GM12864 (cell line): ENCODE data around the gene DSCAM.
"Not testable (repeated sequence)": the region's sequence is repeated elsewhere in the genome, so short reads cannot be mapped to it uniquely, and the experiment has no call there.

Experiments
- DNase-seq: peaks from one replicate; pipeline ENCODE4 v3.0.0-alpha.2; 2011; ENCODE audit warnings: low read depth
- H3K4me3 ChIP-seq: 2 replicates; pipeline ENCODE4 v1.5.1; 2011; ENCODE audit warnings: mild to moderate bottlenecking, low read depth, low read length, control low read depth
- TF ChIP-seq, protein P1 (sequence below): IDR thresholded peaks from 2 replicates; pipeline ENCODE4 v1.5.1; 2011; ENCODE audit warnings: low read depth, mild to moderate bottlenecking, moderate library complexity, low read length, control low read depth, inconsistent platforms; ENCODE audit errors: missing control alignments

DSCAM gene

DNA sequence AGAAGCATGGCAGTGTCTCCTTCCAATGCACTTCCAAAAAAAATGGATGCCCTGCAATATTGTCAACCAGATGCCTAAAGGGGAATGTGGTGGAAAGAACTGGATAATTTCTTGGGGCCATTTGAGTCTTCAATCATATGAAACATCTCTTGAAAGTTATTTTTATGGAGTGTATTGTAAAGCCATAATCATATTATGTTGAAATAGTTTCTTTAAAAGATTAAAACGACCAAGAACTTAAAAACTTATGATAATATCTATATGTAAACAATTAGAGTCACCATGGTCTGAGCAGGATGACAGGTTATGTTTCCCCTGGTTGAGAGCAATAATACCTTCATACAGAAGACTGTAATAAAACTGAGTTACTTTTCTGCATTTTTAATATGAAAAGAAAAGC lies 522.6 kb downstream of the DSCAM start:
- TF ChIP-seq, protein P1, sequence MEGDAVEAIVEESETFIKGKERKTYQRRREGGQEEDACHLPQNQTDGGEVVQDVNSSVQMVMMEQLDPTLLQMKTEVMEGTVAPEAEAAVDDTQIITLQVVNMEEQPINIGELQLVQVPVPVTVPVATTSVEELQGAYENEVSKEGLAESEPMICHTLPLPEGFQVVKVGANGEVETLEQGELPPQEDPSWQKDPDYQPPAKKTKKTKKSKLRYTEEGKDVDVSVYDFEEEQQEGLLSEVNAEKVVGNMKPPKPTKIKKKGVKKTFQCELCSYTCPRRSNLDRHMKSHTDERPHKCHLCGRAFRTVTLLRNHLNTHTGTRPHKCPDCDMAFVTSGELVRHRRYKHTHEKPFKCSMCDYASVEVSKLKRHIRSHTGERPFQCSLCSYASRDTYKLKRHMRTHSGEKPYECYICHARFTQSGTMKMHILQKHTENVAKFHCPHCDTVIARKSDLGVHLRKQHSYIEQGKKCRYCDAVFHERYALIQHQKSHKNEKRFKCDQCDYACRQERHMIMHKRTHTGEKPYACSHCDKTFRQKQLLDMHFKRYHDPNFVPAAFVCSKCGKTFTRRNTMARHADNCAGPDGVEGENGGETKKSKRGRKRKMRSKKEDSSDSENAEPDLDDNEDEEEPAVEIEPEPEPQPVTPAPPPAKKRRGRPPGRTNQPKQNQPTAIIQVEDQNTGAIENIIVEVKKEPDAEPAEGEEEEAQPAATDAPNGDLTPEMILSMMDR, result no peak
- DNase-seq, result no peak
- no peak overlapping the region for H3K4me3 ChIP-seq

DNA sequence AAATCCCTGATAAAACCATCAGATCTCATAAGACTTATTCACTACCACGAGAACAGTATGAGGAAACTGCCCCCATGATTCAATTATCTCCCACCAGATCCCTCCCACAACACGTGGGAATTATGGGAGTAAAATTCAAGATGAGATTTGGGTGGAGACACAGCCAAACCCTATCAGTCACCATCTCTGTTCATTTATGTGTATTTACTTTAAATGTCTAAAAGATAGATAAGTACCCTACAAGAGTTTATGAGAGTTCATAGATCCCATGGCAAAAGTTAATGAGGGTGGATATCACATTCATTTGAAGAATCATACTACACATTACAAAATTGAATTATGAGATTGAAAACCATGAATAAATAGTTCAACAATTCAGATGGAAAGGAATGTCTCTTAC lies 526.2 kb downstream of the DSCAM start:
- H3K4me3 ChIP-seq, DNase-seq: not testable (repeated sequence)

DNA sequence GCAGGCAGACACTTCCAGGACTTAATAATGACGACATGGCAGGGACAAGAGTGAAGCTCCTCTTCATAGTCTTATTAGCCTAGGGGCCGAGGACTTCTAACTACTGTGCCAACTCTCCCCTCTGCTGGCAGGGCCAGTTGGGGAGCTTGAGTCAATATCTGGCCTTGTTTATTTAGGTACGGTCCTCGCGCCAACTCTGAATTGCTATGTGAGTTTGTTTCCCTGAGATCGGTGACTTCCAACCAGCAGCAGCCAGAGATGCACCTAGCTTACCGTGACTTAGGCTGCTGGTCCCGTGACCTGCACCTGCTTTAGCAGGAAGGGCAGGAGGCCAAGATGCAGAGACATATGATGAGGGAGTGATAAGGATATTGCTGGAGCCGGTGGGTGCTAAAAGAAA lies 528.6 kb downstream of the DSCAM start:
- TF ChIP-seq, protein P1, result no peak
- DNase-seq, result no peak
- no peak overlapping the region for H3K4me3 ChIP-seq

DNA sequence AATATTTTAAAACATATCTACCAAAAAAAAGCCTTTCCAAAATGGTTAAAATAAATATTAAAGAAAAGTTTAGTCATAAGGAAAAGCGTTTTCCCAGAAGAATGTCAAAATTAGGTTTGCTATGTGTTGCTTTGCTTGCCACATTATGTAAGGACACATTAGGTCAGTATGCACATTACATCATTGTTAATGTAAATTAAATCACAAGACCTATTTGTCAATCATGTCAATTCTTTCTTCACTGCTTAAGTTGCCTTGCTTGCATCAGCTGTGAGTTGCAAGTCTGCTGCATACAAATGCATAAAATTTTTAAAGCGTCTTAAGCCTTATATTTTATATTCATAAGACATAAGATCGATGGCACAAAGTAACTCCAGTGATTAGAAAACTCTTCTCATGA lies 530.9 kb downstream of the DSCAM start:
- DNase-seq, result no peak
- H3K4me3 ChIP-seq, result no peak overlapping the region
- TF ChIP-seq, protein P1, result no peak

DNA sequence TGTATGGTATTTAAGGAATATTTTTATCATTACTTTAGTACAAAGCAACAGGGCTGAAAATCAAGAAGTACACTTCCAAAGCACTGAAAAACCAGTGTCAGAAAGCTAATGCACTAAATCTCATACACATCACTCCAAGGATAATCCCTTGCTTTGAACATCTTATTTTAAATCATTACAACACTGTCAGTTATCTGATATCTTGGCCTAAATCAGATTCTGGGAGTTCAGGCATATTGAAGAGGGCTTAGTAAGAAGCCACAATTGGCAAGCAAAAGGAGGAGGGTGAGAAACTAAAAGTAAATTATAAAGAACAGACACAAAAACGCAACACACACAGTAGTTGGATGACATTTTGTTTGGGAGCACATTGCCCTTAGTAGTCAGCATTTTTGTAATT lies 531.3 kb downstream of the DSCAM start:
- no peak overlapping the region for H3K4me3 ChIP-seq
- no peak for DNase-seq
- TF ChIP-seq, protein P1, result no peak

DNA sequence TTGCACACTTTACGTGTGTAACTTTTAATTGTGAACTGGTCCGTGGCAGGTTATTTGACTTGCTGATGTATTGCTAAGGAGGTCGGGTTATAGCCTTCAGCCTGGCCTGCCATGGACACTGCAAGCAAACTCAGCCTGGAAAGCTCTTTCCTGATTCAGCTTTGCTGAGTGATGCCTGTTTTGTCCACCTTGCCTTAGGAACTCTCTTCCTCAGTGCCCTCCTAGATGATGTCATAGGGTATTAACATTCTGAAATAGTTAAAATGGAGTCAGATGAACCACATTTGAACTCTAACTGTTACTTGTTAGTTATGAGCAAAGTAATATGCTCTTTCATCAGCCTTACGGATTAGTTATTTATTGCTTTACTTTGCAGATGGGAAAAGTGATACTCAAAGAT lies 533.7 kb downstream of the DSCAM start:
- no peak for DNase-seq
- TF ChIP-seq, protein P1, result no peak
- H3K4me3 ChIP-seq, result no peak overlapping the region

DNA sequence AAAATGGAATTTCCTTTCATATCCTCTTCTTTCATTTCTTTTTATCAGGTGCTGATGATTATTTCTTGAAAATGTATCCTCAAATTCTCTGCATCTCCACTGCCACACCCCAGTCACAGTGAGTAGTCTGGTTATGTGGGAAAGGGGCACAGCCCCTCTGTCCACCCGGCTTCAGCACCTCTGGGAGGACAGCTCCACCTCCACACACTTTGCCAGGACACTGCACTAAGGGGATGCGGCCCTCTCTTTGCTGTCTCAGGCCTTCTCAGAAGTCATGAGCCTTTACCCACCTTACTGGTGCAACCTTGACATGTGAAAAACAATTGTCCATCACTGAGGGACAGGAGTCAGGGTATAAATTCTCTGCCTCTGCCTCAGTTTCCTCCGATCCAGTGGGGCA lies 546.7 kb downstream of the DSCAM start:
- no peak for DNase-seq
- no peak overlapping the region for H3K4me3 ChIP-seq
- TF ChIP-seq, protein P1, result no peak

DNA sequence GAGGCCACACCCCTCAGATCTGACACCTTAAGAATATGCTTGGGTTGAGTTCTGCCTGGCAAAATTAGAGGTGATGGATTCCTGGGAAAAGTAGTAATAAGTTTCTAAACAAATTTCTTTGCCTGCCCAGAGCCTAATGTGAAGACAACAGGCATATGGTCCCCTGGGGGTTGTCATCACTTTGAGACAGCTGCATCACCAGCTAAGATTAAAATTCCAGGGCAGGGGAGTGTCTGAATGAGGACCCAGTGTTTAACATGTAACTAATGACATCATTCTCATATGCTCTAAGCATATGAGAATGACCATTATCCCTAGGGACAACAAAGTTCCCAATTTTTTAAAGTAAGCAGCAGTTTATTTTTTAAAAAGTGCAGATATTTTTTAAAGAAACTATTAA lies 547.5 kb downstream of the DSCAM start:
- TF ChIP-seq, protein P1, result no peak
- no peak overlapping the region for H3K4me3 ChIP-seq
- DNase-seq, result no peak
